ENCODE data around the gene CLNK. TPM values are rescaled to one million over a fixed set of nuclear protein-coding genes. Genes with fewer than 3 reads are reported as not detected.

Gene CLNK
- total RNA-seq, 4 donors from 2014 or later, result under 0.01 to 0.73 TPM; not detected in 2

- ATAC-seq, result no peak
- H3K27ac ChIP-seq, result no peak overlapping the region
- WGBS, 2 donors (ENCODE audit: low coverage in 1 of 2), result 69 to 97% methylated on average over 4 to 5 of the region's 5 CpGs
- no peaks in the 10 kb centered on the region for H3K36me3 ChIP-seq
- no peaks in the 10 kb centered on the region for H3K9me3 ChIP-seq
- H3K4me1 ChIP-seq, result no peaks in the 10 kb centered on the region
- H3K4me3 ChIP-seq, result no peak overlapping the region
- TF ChIP-seq POLR2AphosphoS5 (IDR thresholded peaks at IDR 0.05), result no peak
- TF ChIP-seq CTCF (IDR thresholded peaks at IDR 0.05), result no peak
- TF ChIP-seq POLR2A (IDR thresholded peaks at IDR 0.05), result no peak
- no peak for TF ChIP-seq EP300 (IDR thresholded peaks at IDR 0.05)
- no peaks in the 10 kb centered on the region for H3K27me3 ChIP-seq
Observed at GRCh38 chr4:10524196-10524833, 160.3 kb downstream of the CLNK start.

DNA sequence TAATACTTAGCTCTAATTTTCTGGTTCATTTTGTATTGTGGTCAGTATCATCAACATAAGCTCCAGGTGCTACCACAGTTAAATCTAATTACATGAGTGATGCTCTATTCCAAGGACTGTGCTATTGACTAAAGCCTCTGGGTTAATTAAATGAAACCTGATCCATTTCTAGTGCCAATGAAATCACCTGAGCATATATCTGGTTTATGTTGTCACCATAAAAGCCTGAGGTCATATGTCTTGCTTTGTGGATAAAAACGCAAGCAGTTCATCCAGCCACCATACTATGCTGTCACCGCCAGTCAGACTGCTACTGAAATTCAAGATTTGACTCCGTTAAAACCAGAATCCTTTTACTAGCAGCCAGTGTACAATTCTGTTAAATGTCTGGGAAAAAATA, 163.1 kb downstream of the CLNK start:
- no peaks in the 10 kb centered on the region for H3K27me3 ChIP-seq
- H3K4me3 ChIP-seq, result no peak overlapping the region
- no peaks in the 10 kb centered on the region for H3K36me3 ChIP-seq
- no peaks in the 10 kb centered on the region for H3K9me3 ChIP-seq
- TF ChIP-seq EP300 (IDR thresholded peaks at IDR 0.05) (no peak), POLR2A (IDR thresholded peaks at IDR 0.05) (no peak), CTCF (IDR thresholded peaks at IDR 0.05) (no peak), POLR2AphosphoS5 (IDR thresholded peaks at IDR 0.05) (no peak)
- no peak for ATAC-seq
- 79 to 88% methylated on average over 3 of the region's 3 CpGs for WGBS, 2 donors (ENCODE audit: low coverage in 1 of 2)
- no peaks in the 10 kb centered on the region for H3K4me1 ChIP-seq
- no peak overlapping the region for H3K27ac ChIP-seq

DNA sequence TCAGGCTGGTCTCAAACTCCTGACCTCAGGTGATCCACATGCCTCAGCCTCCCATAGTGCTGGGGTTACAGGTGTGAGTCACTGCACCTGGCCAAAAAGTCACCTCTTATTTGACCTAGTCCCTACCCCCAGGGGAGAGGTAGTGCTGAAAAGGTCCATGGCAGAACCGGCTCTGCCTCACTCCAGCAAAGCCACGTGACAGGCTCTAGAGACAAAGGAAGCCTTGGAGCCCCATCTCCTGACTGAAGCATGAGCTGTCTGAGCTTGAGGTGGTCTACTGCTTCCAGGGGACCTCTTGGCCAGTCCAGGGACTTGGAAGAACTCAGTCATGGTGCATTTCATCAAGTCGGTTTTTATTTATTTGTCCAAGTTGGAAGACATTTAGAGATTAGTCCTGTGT, 174.8 kb downstream of the CLNK start:
- 33% methylated on average over 1 of the region's 3 CpGs; no CpG with 5 or more reads in 1 of the 2 donors for WGBS, 2 donors (ENCODE audit: low coverage in 1 of 2)
- H3K27me3 ChIP-seq, result no peaks in the 10 kb centered on the region
- no peak for ATAC-seq
- H3K4me1 ChIP-seq, result no peaks in the 10 kb centered on the region
- no peak overlapping the region for H3K4me3 ChIP-seq
- H3K9me3 ChIP-seq, result no peaks in the 10 kb centered on the region
- TF ChIP-seq POLR2AphosphoS5 (IDR thresholded peaks at IDR 0.05) (no peak), POLR2A (IDR thresholded peaks at IDR 0.05) (no peak), CTCF (IDR thresholded peaks at IDR 0.05) (no peak), EP300 (IDR thresholded peaks at IDR 0.05) (no peak)
- H3K36me3 ChIP-seq, result no peaks in the 10 kb centered on the region
- H3K27ac ChIP-seq, result no peak overlapping the region

DNA sequence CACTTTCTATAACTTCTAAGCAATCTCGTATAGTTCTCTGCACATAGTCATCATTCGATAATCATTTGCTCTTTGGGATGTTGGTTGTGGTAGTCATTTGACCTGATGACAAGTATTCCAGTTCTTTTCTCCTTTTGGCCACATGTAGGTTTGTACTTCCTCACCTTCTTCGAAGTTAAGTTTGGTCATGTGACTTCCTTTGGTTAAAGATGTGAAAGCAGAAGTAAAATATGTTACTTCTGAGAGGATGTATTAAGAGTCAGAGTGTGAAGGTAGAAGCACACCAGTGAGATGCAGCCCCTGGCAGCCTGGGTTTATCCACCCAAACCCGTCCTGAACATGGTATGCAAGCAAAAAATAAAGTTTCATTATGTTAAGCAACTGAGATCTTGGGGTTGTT, 178.5 kb downstream of the CLNK start:
- Histone ChIP-seq H3K27me3 (no peaks in the 10 kb centered on the region), H3K4me1 (no peaks in the 10 kb centered on the region), H3K36me3 (no peaks in the 10 kb centered on the region), H3K27ac (no peak overlapping the region), H3K4me3 (no peak overlapping the region), H3K9me3 (no peaks in the 10 kb centered on the region)
- TF ChIP-seq POLR2AphosphoS5 (IDR thresholded peaks at IDR 0.05), result no peak
- no peak for TF ChIP-seq POLR2A (IDR thresholded peaks at IDR 0.05)
- TF ChIP-seq CTCF (IDR thresholded peaks at IDR 0.05), result no peak
- TF ChIP-seq EP300 (IDR thresholded peaks at IDR 0.05), result no peak
- 90 to 100% methylated on average over 1 to 4 of the region's 4 CpGs for WGBS, 2 donors (ENCODE audit: low coverage in 1 of 2)
- no peak for ATAC-seq

GRCh38 chr4:10504570-10505179, 179.9 kb downstream of the CLNK start:
- H3K4me1 ChIP-seq, result no peaks in the 10 kb centered on the region
- H3K4me3 ChIP-seq, result no peak overlapping the region
- TF ChIP-seq POLR2AphosphoS5 (IDR thresholded peaks at IDR 0.05), result no peak
- no peaks in the 10 kb centered on the region for H3K36me3 ChIP-seq
- no peaks in the 10 kb centered on the region for H3K27me3 ChIP-seq
- peak; percentile 16 for ATAC-seq
- H3K9me3 ChIP-seq, result no peaks in the 10 kb centered on the region
- no peak overlapping the region for H3K27ac ChIP-seq
- WGBS, 2 donors (ENCODE audit: low coverage in 1 of 2), result 42 to 61% methylated on average over 5 of the region's 5 CpGs
